Embryonic facial prominence (tissue), 1 donor: ENCODE results near the gene KLHL30.

ENCODE experiments used
- DNase-seq: peaks from one replicate; pipeline ENCODE4 v3.0.0-alpha.2; 2016; ENCODE audit errors: extremely low spot score

The KLHL30 gene, protein sequence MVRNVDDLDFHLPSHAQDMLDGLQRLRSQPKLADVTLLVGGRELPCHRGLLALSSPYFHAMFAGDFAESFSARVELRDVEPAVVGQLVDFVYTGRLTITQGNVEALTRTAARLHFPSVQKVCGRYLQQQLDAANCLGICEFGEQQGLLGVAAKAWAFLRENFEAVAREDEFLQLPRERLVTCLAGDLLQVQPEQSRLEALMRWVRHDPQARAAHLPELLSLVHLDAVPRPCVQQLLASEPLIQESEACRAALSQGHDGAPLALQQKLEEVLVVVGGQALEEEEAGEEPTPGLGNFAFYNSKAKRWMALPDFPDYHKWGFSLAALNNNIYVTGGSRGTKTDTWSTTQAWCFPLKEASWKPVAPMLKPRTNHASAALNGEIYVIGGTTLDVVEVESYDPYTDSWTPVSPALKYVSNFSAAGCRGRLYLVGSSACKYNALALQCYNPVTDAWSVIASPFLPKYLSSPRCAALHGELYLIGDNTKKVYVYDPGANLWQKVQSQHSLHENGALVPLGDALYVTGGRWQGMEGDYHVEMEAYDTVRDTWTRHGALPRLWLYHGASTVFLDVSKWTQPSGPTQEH

DNA sequence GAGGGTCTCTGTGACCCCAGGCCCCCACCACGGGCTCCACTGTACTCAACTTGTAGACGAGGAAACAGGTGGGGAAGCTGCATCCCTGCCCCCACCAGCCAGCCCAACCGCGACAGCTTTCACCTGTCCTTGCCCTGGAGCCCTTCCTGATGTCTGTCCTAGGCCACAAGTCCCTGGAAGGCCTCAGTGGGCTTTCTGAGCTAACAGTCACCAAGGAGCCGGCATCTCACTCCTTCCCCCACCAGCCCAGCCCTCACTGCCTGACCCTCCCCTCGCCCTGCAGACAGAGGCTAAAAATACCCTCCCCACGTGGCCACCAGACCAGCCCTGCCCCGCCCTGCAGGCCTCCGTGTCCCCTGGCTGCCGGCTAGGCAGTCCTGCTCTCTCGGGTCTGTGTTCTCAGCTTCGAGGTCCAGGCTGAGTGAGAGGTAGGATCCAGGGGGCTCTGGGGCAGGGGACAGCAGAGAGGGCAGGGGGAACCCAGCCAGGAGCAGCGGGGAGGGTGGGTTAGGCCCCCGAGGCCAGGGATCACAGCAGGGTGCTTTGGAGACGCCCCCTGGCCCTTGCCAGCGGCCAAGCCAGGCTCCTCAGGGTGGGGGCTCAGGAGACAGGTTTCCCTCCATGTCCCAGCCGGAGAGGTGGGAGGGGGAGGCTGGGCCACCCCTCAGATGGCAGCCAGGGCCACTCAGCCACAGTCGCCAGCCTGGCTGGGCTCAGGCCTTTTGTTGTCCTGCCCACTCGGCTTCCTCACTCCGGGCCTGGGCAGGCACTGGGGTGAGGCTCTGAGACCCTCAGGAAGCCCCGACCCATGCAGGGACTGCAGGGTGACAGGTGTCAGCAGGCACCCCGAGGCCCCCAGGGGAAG is at the start of gene KLHL30:
TSS of gene KLHL30 (plus strand) at position 338 of the 865 bp plus-strand sequence. CDS start 2,087 bp downstream, outside the sequence.
- no peak for DNase-seq

DNA sequence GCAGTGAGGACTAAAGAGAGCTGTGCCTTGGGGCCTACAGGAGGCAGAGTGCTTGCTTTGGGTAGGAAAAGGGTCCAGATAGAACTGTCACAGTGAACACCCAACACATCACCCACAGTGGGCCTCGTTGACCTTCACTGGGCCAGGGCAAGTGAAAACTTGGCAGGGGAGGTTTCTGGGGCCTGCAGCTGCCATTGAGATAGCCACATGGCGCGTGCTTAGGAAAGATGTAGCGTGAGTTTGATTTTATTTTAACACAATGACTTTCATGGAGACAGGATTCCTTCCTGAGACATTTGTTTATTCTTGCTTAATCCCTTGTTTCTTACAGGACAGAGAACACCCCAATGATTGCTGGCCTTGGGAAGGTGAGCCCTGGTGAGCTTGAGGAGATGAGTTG is 47.6 kb upstream of the KLHL30 start:
- DNase-seq, result no peak

DNA sequence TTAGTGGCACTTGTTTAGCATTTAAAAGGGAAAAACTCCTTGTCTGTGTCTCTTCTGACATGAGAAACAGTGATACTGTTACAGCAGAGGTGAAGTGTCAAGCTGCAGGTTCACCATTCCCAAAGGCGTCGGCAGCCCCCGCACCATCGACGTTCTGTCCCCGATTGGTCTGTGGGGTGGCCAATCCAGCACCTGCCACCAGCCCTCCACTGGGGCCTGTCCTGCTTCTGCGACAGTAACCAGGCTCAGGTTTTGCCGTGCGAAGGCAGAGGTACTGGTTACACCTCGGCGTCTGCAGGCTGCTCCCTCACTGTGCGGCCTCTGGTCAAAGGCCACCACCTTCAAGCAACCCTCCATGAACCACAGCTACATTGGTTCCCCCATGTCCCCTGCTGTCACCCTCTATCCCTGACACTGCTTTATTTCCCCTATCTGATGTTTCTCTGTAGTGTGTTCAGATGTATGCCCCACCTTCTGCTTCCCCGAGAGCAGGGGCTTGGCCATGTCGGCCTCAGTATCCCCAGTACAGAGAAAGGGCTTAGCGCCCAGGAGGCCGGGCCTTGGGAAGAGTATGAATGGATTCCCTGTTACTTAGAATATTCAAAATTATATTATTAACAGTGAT is 46.9 kb upstream of the KLHL30 start:
- no peak for DNase-seq

DNA sequence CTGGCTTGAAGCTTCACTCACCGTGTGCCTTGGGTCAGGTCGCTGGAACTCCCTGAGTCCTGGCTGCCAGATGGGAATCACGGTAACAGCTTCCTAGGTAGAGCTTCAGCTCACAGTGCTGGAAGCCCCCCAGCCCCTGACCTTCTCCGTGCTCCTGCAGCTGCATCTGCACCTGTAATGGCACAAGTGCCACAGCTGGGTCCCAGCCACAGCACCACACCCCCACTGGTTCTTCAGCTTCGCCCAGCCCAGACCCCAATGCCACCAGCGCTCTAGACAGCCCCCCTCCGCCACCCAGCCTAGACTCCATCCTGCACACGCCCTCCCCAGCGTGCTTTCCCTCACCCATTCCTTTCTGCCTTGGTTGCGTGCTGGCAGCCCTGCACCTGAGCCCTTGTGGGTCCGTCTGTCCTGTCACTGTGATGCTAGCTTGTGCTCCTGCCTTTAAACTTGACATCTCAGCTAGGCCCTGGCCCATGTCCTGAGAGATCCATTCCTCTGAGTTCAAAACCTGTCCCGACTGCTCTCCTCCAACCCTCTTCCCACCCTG is 45.9 kb upstream of the KLHL30 start:
- DNase-seq, result no peak

DNA sequence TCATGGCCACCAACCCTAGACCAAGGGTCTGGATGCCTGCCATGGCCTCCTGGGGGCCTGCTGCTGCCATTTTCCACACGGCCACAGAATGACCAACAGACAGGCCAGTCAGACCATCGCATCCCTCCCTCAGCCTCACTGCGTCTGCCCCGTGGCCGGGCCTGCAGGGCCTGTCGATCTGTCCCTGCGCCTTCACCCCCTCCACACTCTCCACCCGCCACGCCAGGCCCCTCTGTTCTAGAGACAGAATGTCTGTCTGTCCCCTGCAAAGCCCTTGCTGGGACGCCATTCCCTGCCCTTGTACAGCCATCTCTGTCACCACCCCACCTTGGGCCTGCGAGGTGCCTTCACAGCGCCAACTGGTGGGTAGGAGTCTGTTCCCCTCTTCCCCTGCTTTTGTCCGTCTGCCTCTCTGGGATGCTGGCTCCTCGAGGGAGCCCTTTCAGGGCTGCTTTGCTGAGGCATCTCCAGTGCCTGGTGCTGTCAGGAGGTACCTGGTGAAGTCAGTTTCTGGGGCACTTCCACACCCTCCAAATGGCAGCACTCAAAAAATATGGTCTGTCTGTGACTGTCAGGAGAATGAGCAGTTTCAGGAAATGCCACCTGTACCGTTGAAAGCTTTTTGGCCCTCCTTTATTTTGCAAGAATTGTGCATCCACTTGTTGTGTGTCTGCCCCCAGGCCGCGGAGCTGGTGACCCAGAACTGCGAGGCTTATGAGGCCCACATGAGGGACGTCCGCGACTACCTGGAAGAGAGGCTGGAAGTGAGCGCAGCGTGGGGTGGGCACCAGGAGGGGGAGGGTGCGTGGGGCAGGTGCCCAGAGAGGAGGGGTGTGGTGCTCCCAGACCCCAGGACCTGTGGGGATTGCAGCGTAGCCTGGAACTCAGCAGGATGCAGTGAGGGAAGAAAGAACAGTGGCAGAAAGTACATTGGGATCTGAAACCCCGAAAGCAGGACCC is 45.0 kb upstream of the KLHL30 start:
- no peak for DNase-seq

DNA sequence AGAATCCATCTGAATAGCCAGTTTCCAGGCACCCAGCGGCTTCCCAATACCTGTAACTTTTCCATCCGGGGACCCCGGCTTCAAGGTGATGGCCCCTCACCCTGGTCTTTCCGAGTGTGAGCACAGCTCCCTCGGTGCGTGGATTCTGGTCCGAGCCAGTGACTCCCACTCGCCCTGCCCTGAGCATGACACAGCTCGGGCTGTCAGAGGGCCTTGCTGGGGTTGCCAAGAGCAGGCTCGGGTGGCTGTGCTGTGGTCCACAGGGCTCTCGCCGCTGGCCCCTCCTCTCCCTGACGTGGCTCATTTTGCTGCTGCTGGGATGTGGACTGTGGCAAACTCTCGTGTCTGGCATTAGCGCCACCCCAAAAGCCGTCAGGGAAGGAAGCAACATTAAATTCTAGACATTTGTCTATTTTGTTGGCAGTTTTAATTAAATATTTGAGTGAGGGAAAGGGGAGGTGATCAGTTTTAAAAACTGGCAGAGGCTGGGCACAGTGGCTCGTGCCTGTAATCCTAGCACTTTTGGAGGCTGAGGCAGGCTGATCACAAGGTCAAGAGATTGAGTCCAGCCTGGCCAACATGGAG is 43.9 kb upstream of the KLHL30 start:
- DNase-seq, result no peak

DNA sequence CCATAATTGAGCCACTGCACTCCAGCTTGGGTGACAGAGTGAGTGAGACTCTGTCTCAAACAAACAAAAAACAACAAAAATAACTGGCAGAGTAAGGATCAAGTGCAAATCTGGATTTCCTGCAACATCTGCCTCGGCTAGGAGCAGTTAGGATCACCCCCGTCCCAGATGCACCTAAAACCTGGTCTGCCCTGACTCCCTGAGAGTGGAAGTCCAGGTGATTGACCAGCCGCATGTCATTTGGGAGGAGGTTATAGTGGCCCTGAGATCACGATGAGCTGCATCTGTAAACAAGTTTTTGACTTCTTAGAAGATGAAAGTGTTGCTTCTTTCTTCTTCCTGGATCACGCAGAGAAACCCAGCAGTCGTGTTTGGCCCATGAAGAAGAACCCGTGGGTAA is 43.3 kb upstream of the KLHL30 start:
- no peak for DNase-seq

DNA sequence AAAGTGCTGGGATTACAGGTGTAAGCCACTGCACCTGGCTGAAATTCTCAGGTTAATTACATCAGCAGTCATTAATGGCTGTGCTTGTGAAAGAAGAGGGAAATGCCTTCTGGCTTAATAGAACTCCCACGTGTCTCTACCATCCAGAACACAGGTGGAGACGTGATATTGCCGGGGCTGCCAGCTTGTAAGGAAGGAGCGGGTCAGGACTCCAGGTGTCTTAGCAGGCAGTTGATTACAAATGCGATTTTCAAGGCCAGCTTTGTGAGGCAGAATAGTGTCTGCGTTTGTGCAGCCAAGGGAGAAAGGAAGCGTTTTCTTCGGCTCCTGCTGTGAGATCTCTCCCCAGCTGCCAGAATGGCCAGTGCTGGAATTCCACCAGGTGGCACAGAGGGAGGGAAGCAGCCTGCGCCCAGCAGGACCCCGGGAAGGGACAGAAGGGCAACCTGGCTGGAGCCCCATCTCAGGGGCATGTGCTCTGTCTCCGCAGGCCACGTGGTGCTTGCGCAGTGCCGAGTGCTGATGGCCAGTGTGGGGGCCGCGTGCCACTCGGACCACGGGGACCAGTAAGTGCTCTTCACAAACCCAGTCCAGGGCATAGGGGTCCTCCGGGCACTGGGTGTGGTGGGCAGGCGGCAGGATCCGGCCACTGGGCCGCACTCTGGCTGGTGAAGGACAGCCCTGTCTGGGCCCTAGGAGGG is 42.0 kb upstream of the KLHL30 start:
- no peak for DNase-seq

DNA sequence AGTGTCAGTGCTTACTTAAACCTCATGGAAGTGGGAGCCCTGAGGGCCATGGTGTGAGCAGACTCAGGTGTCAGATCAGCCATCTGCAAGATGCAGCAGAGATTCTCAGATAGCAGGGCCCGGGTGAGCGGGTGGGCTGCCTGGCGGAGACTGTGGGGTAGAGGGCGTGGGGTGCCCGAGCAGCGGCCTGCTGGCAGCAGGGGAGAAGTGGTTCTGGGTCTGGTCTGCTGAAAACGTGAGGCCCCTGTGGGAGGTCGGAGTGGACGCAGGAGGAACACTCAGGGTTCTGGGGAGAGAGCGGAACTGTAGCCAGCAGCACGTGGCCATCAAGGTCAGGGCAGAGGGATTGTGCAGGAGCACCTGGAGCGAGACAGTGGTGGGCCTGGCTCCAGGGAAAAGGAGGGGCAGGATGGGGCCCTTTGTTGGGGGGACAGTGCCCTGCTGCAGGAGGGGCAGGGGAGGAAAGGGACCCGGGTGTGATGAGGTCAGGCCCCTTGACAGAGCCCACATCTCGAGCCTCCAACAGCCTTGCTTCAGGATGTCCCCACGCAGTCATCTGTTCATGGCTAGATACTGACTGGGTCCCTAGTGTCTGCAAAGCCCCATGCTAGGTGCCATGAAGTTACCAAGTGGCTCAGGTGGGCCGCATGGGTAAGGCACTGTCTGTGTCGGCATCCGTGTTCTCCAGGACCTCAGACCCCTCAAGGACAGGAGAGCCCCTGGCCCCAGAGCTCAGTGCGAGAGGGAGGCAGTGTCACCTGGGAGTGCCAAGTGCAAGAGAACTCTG is 41.1 kb upstream of the KLHL30 start:
- DNase-seq, result no peak

DNA sequence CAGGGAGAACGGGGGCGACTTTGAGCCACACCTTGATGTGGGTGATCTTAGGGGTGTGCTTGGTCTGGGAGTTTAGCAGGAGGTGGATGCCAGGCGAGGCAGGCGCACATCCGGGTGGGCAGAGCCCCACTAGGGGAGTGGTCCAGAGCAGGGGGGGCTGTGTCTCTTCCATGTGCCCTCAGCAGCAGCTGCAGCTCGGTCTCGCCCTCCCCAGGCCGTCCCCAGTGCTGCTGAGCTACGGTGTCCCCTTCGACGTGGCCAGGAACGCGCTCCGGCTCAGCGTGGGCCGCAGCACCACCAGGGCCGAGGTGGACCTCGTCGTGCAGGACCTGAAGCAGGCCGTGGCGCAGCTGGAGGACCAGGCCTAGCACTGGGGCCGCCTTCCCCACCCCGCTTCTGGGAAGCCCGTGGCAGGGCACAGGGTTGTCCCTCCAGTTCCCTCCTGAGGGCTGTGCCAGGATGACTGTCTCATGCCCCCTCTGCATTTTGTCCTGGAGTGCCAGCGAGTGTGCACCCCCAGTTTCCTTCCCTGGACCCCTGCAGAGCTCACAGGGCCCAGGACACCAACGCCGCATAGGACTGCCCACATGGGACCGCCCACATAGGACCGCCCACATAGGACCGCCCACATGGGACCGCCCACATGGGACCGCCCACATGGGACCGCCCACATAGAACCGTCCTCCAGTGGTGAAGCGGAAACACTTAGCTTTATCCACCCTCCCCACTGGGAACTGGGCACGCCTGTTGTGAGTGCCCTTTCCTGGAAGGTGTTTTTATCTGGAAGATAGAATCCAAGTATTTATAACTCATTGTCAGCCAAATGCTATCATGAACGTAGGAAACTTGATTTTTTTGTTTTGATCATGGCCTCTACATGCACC is 40.2 kb upstream of the KLHL30 start:
- DNase-seq, result no peak

DNA sequence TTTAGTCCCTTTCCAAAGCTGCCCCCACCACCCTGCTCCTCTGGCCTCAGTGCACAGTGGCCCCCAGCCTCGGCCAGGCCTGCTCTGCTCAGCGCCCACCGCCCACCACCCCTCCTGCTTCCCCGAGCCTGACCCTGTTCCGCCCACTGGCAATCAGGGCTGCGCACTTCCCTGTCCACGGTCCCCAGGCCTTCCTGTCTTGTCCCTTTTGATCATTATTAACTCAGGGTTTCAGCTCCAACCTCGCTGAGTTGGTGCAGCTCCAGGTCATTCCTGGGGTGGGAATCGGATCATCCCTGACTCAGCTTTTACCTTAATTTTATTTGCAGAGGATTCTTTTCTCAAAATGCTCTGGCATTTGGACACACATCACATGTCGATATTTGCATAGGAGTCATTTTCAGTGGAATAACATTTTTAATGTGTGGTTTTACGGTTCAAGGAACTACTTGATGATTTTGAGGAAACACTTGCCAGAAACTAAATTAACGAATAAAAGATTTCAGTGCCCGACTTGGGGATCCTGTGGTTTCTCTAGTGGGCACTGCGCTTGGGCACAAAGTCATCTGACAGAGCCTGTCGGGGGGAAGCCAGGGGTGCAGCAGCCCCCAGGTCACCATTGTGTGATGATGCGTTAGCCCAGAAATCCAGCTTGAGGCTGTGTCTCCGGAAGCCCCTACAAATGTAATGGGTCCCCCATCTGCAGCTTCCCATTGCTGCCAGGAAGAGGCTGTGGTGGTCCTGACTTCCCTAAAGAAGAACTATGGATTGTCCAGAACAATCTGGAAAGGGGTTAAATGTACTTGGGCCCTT is 39.4 kb upstream of the KLHL30 start:
- no peak for DNase-seq

DNA sequence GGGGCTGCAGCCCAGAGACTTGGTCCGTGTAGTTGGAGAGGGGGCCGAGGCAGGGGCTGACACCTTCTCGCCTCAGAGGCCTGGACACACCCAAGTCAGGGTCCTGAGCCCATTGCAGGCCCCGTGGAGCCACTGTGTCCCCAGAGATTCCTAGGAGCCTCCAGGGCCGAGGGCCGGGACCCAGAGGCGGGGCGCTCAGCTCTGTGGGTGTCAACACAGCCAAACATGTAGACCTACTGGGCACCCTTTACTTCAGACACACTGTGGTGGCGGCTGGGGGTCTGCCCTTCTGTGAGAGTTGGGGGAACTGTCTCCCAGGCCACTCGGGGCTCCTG is 38.8 kb upstream of the KLHL30 start:
- DNase-seq, result no peak

DNA sequence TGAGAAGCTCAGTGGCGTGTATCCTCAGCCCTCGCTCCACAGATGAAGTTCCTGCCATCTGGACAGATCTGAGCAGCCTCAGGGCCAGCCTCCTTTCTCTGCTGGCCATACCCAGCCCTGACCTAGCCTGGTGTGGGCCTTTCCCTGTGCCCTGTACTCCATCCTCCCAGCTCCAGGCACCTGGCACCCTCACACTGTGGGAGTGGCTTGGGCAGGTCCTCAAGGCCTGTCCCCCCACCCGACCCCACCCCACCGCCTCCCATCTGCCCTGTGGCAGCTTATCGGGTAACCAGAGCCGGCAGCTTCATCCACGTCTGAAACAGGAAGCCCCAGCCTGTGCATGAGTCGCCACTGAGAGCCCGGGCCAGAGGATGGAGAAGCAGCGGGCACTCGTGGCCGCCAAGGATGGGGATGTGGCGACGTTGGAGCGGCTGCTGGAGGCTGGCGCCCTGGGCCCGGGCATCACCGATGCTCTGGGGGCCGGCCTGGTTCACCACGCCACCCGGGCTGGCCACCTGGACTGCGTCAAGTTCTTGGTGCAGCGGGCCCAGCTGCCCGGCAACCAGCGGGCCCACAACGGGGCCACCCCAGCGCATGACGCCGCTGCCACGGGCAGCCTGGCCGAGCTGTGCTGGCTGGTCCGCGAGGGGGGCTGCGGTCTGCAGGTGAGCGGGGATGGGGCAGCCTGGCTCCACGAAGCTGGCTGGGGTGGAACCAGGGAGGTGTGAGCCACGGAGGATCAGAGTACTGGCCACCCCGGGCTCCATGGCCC is 38.2 kb upstream of the KLHL30 start, which contains the start of gene ESPNL:
TSS of gene ESPNL (plus strand) at position 292 of the 772 bp plus-strand sequence. CDS start at position 372, 80 bp downstream.
- DNase-seq, result no peak

DNA sequence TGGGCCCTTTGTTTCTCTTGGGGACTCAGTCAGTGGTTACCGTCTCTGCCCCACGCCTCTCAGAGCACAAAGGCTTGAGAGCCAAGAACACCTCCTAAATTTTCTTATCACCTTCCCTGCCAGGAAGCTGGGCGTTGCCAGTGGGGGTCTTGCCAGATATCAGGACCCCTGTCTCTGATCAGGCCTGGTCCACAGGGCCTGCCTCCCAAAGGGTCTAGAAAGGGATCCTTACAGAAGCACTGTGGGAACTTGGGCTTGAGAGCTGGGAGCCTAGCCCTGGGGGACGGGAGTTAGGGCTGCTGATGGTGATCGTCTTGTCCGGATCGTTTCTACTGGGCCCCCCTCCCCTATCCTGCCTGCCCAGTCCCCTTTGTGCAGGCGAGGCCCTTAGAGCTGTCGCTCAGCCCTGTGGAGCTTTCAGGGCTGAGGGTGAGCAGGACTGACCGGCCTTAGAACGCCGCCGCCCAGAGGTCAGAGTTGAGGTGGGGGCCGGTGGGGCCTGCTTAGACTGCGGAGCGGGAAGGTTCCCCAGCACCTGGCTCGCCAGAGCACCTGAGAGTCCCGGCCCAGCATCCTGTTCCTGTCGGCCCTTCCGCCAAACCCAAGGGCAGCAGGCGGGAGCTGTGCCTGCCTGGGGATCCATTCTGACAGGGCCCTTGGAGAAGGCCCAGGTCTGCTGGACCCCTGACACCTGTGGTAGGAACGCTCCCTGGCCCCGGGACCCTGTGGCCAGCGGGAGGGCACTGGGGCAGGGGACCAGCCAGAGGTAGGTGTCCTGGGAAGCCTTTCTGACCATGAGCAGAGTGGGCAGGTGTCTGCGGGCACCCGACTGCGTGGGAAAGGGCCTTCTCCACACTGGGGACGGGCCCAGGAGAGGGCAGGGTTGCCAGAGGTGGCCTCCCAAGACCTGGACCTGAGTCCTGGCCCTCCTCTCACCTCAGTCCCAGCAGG is 37.4 kb upstream of the KLHL30 start:
- DNase-seq, result no peak
